Pons (tissue), 1 donor: ENCODE results near the gene HTATIP2.
A peak's percentile ranks its signal among the peaks of the same experiment; 100 is the strongest.
"Not testable (repeated sequence)": the region's sequence is repeated elsewhere in the genome, so short reads cannot be mapped to it uniquely, and the experiment has no call there.

Experiments used
- DNase-seq: peaks from one replicate; pipeline ENCODE4 v3.0.0-alpha.2; 2016; ENCODE audit warnings: low spot score

The HTATIP2 gene

GRCh38 chr11:20363500-20364340, at the start of gene HTATIP2:
HTATIP2 (plus strand) TSS chr11:20363714; CDS start chr11:20364238, 524 bp downstream.
- peak; percentile 79 for DNase-seq

- no peak for DNase-seq
These were observed 47.7 kb upstream of the HTATIP2 start for GRCh38 chr11:20315800-20316199.

- no peak for DNase-seq
These were observed 42.3 kb upstream of the HTATIP2 start for GRCh38 chr11:20321177-20321576.

- DNase-seq, result no peak
These were observed 36.1 kb upstream of the HTATIP2 start for GRCh38 chr11:20327377-20327935.

- no peak for DNase-seq
These were observed 27.5 kb upstream of the HTATIP2 start for GRCh38 chr11:20336056-20336455.

GRCh38 chr11:20337526-20338154, 25.9 kb upstream of the HTATIP2 start:
- peak; percentile 61 for DNase-seq

GRCh38 chr11:20342347-20343141, 21.0 kb upstream of the HTATIP2 start:
- no peak for DNase-seq

- DNase-seq, result no peak
These were observed 12.4 kb upstream of the HTATIP2 start for GRCh38 chr11:20351136-20351535.

GRCh38 chr11:20351751-20352262, 11.7 kb upstream of the HTATIP2 start:
- no peak for DNase-seq

- DNase-seq, result no peak
These were observed 9.6 kb upstream of the HTATIP2 start for GRCh38 chr11:20353829-20354434.

- no peak for DNase-seq
These were observed 8.0 kb upstream of the HTATIP2 start for GRCh38 chr11:20355221-20356219.

- no peak for DNase-seq
These were observed 6.4 kb upstream of the HTATIP2 start for GRCh38 chr11:20357150-20357549.

GRCh38 chr11:20360650-20361049, 2.9 kb upstream of the HTATIP2 start:
- no peak for DNase-seq

GRCh38 chr11:20362481-20362880, 1.0 kb upstream of the HTATIP2 start:
- no peak for DNase-seq

GRCh38 chr11:20363149-20363499, 390 bp upstream of the HTATIP2 start:
- DNase-seq, result no peak

- peak; percentile 57 for DNase-seq
These were observed 853 bp downstream of the HTATIP2 start for GRCh38 chr11:20364341-20364792.

- not testable (repeated sequence) for DNase-seq
These were observed 2.0 kb downstream of the HTATIP2 start for GRCh38 chr11:20365465-20365864.

- peak; percentile 88 for DNase-seq
These were observed 3.9 kb downstream of the HTATIP2 start for GRCh38 chr11:20367313-20367948.

- DNase-seq, result peak; percentile 50
These were observed 4.9 kb downstream of the HTATIP2 start for GRCh38 chr11:20368438-20368837.

GRCh38 chr11:20369826-20370225, 6.3 kb downstream of the HTATIP2 start:
- no peak for DNase-seq
